CD4-positive, alpha-beta T cell treated with Interleukin-4 for 1 hour (primary cell): Measurements from ENCODE around the gene ADCY7.
A peak's percentile ranks its signal among the peaks of the same experiment; 100 is the strongest.

Experiments
- DNase-seq, 2 donors: peaks; one replicate each; pipeline ENCODE4 v3.0.0-alpha.2; 2020 to 2022

The ADCY7 gene

DNA sequence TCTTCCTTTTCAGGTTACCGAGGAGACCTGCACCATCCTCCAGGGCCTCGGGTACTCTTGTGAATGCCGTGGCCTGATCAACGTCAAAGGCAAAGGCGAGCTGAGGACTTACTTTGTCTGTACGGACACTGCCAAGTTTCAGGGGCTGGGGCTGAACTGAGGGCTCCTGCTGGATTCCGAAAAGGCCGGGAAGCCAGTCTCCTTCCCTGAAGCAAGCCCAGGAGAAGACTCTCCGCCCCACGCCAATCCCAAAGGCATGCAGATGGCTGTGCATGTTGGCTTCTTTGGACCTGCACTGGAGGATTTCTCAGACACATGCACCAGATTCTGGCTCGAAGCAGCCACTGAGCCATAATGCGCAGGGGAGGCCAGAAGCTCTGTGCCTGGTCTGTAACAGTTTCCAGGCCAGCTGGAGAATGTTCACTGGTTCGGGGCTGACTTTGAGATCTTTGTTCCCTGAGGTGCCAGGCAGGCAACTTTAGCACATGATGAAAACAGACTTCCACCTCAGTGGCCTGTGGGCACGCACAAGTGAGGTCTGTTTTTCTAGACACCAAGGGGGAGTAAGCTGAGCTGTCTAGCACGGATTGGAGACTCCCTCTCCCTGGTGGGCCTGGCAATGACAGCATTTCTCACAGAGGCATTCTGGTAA is 49.1 kb downstream of the ADCY7 start:
- peak in 1 of 2 donors; percentile 9 for DNase-seq

GRCh38 chr16:50316102-50316847 is 49.9 kb downstream of the ADCY7 start:
- no peak for DNase-seq

DNA sequence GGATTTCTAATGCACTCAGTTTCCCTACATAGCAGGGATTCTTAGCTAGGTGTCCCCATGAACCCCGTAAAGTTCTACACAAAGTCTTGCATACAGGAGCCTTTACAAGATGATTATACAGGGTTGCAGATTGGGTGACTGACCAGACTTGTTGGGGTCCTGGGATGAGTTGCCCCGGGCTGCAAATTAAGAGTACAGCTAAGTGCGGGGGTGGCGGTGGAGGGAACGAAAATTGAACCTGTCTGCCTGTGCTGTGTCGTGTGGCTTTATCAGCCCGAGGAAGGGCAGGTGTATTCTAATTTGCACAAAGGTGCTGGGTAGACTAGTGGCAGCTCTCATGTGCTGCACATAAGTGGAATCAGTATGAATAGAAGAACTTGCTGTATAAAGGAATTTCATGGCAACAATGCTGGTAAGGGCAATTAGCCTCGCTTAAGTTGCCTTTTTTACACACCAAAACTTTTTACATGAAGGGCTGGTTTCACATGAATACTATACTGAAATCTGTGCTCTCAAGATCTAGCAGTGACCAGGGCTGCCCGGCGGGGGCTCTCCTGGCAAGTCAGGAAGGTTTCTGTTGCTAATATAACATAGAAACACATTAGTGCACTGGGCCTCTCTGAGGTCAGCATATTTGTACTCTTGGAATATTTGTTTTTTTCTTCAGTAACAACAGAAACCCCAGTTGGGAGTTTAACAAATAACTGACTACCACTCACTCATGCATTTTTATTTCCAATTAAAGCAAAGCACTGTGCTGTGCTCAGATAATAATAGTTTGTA is 50.7 kb downstream of the ADCY7 start:
- DNase-seq, result no peak

DNA sequence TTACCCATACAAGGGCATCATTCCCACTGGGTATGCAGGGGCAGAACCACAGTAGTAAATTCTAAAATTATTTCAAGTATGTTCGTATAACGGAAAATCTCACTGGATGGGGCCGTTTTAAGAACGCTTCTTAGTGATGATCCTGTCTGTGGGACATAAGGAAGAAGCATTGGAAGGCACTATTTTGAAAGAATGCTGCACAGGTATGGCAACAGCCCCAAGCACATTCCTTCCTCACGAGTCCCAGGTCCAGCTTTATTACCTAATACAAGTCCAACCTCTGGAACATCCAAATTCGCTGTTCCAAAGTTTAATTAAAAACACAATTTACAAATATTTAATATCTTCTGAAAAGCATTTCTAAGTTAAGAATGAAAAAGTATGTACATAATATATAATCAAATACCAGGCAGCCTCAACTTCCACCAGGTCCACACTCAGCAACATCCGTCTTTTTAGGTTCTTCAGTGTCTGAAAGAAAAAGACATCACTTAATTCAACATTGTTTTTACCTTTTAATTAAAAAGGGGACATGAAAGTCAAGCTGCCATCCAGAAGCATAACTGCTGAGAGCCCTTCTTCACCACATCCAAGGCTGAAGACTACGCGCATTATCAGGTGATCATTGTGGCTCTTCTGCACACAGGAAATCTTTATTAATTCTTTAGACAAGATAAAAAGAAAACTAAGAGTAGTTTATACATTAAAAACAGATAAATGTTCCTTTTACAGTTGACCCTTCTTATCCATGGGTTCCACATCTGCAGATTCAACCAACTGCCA is 52.6 kb downstream of the ADCY7 start:
- DNase-seq, result no peak

DNA sequence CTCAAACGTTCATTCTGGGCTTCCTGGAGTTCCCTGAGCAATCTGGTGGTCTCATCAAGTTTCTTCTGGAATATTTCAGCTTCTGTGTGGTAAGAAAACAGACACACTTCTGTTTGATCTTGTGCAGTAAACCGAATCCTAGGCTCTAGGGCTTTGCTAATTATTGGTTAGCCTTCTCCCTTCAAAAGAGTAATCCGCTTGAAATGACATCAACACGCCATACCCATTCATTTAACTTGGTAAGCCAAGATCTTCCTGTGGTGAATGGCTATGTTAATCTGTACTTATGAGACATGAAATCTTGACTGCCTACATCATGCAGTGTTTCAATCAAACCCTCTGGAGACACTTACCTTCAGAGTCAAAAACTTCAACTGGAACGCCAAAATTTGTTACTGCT is 54.0 kb downstream of the ADCY7 start:
- DNase-seq, result no peak

GRCh38 chr16:50322333-50322732 is 56.0 kb downstream of the ADCY7 start:
- no peak for DNase-seq

DNA sequence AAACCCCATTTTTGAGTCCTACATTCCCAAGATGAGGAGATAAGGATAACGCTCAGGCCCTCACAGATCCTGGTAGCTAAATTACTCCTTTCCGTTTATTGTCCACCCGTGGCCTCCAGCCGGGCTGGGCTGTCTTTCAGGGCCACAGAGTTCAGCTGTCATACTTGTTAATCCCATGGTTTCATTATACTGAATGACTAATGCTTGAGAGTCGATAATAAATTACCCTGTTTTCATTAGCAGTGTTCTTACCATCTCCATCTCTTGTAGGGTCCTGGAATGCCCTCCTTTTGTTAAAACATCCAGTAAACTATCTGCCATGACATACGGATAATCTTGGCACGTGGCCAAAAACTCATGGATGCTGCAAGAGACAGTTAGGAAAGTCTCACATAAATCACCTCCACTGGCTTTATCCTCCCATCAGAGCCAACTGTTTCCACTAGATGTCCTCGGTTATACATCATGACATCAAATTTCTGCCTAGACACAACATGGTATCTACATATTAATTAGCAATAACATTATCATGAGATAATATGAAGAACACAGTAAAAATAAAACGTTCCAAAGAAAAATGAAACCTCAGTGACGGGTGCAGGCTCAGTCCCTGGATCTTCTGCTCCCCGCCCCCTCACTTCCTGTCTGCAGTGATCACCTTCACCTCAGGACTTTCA is 57.1 kb downstream of the ADCY7 start:
- peak in 1 of 2 donors; percentile 30 for DNase-seq

DNA sequence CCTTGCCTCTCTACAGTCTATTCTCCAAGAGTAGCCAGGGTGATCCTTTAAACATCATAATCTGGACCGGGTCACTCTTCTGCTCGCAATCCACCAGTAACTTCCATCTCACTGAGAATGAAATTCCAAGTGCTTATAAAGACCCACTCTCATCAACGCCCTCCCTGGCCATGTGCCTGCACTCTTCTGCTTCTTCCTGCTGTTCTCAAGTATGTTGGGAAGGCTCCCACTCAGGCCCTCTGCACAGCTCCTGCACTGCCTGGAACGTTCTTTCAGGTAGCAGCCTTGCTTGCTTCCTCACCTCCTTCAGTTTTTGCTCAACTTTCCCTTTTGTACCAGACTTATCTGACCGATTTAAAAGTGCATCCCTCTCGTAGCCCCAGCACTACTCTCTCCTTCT is 58.0 kb downstream of the ADCY7 start:
- no peak for DNase-seq

- DNase-seq, result no peak
Measured at GRCh38 chr16:50326264-50326663, 59.9 kb downstream of the ADCY7 start.

GRCh38 chr16:50326835-50327465 is 60.6 kb downstream of the ADCY7 start:
- DNase-seq, result peak; percentile 72 to 82

DNA sequence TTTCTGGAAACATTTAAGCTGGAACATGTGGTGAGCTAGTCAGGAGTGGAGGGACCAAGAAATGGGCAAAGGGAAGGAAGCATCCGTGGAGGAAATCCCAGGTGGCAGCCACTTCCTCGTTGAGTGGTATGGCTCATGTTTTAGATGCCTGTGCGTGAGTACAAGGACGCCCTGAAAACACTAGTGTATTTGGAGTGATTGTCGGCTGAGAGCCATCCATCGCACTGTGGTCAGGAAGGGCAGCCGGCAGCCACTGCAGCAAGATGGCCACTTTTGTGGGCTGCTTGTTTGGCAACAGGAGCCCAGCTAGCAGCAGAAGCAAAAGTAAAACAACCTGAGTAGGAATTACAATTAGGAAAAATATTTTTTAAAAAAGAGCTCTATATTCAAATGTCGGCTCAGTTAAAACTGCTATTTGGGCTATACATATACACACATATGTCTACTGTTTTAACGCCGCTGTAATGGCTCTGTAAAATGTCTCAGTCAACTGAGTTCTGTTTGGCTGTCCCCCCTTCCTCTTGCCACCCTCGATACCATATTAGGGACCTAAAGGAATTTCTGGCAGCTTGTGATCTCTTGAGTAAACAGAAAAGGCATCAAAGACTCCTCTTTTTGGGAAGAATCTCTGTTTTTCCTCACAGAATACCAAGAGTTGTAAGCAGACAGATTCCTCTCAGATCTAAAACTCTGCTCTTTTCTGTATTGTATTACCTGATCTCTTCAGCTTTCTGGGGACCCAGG is 63.3 kb downstream of the ADCY7 start:
- no peak for DNase-seq

DNA sequence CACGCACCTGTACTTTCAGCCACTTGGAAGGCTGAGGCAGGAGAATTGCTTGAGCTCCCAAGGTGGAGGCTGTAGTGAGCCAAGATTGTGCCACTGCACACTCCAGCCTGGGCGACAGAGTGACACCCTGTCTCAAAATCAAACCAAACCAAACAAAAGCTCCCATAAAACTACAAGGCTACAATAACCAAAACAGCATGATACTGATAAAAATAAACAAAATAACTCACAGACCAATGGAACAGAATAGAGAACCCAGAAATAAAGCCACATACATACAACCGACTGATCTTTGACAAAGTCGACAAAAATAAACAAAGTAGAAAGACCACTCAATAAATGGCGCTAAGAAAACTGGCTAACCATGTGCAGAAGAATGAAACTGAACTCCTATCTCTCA is 65.2 kb downstream of the ADCY7 start:
- DNase-seq, result no peak

- DNase-seq, result no peak
Measured at GRCh38 chr16:50332599-50332998, 66.2 kb downstream of the ADCY7 start.

DNA sequence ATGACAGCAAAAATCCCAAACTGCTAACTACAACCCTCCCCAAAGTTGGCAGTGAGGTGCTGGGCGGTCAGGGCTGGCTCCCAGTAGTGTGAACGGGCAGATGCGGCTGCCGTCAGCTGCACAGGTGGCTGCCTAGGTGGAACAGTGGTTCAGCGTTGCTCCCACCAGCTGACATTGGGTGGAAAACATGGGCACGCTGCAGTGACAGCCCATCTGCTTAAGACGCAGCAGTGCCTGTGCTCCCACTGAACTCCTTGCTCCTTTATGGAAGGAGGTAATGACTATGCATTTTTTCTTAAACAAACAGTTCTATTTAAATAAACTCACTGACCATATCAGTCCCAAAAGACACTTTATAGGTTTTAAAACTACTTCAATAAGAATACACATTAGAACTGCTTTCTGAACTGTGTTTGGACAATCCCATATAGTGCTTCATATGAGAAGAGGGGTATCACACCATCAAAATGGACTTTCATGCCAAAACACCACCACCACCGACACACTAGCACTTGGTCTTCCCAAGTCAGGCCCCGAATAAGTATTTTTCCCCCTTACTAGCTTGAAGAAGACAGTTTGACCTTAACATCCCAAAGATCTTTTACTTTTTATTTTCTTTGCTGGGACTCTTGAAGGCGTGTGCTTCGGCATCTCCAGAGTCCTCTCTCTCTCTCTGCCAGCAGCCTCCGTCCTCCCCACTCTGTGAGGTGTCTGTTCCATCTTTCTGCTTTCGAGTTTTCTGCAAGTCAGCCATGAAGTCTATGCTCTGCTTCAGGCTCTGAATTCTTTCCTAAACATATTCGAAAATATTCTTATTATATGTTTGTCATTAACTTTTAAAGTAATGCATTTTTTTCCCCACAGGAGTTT is 68.0 kb downstream of the ADCY7 start:
- no peak for DNase-seq

GRCh38 chr16:50335196-50335958 is 69.0 kb downstream of the ADCY7 start:
- peak; percentile 39 to 44 for DNase-seq

DNA sequence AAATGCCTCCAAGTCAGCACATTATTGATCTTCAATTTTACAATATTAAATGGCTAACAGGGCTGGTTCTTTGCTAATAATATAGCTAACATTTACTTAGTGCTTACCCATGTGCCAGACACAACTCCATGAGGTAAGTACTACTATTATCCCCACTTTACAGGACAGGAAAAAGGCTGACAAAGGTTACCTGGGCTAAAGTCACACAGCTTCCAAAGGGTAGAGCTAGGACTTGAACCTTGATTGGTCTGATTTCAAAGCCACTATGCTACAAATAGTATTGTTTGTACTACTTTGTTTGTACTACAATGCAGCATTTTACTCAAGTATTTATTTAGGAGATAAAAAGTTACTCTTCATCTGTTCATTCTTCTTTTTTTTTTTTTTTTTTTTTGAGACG is 70.5 kb downstream of the ADCY7 start:
- DNase-seq, result no peak

DNA sequence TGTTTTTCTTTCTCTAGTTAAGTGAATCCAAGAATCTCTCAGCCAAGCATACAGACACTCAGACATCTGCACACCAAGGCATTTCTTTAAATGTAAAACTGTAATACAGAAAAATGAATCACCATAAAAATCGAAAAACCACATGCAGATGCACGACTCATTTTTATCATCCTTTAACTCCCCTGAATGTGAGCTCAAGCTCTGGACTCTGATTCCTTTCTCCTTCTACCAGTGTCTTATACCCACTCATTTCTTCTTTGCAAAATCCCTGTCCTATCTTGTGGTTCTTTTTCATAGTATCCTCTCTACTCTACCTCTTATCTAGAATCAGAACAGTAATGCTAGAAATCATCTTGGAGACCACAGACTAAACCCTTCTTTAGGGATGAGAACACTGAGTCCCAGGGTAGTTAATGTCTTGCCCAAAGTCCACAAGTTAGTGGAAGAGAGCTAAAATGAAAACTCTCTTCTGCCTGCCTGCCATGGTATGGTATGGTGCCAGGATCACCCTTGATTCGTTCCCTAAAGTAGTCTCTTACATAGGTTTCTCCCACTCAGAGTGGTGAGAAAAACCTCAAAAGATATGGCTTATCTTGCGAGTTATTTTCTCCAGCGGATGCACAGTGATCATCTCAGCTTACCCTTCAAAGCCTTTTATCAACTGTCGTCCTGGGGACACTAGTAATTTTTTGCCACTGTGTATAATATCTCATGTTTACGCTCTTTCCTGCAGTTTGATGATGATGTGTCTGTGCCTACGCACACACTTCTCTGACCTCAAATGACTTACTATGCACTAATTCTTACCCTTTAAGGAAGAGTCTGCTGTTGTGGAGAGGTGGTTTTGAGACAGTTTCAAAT is 72.2 kb downstream of the ADCY7 start:
- peak in 1 of 2 donors; percentile 30 for DNase-seq

GRCh38 chr16:50340578-50340977 is 74.2 kb downstream of the ADCY7 start:
- no peak for DNase-seq
